Measurements from ENCODE around the gene OR7A17.

The OR7A17 gene

DNA sequence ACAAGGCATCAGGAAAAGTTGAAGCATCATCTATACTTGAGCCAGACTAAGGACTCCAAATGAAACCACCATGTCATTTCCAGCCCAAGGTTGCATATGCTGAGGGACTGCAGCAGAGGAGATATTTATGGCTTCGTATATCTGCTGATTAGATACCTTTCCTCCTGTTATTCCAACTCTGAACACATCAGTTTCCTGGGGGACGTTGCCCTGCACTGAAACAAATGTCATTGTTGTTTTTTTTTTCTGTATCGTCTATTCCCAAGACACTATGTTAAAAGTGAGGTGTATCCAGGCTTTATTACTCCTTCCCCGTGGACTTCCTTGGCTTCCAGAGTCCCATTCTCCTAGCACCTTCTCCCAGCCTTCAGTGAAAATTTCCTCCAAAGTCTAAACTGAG lies at the start of gene OR7A17:
Gene OR7A17, minus strand, starts transcription at position 101 of the 400 bp plus-strand sequence. CDS start 4,777 bp downstream, outside the sequence.
- no peak for DNase-seq (ENCODE audit: low spot score)

DNA sequence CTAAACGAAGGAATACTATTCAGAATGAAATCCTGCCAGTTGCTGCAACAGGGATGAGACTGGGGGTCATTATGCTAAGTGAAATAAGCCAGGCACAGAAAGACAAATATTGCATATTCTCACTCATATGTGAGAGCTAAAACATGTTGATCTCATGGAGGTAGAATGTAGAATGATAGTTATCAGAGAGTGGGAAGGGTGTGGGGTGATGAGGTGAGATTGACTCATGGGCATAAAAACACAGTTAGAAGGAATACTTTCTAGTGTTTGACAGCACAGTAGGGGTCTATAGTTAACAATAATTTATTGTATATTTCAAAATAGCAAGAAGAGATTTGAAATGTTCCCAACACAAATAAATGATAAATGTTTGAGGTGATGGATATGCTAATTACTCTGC lies 47.6 kb upstream of the OR7A17 start:
- DNase-seq (ENCODE audit: low spot score): no peak

DNA sequence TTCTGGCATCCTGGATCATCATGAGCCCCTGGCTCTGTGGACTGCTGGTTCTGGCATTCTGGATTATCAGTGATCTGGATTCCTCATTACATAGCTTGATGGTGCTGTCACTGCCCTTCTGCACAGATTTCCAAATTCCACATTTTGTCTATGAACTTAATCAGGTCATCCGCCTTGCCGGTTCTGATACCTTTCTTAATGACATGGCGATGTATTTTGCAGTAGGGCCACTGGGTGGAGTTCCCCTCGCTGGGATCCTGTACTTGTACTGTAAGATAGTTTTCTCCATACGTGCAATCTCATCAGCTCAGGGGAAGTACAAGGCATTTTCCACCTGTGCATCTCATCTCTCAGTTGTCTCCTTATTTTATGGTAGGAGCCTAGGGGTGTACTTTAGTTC lies 30.9 kb upstream of the OR7A17 start:
- DNase-seq (ENCODE audit: low spot score): no peak

DNA sequence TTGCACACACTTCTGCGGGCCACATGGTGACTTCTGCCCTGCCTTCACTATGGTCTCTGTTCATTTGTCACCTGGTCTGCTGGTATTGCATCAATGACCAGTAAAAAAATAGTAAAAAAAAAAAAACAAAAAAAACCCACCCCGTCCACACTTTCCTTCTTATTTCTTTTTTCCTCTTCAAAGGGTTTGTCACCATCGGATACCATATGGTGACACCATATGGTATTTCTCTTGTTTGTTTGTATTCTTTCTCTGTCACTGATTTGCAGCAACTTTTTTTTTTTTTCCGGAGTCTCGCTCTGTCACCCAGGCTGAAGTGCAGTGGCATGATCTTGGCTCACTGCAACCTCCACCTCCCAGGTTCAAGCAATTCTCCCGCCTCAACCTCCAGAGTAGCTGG lies 29.2 kb upstream of the OR7A17 start:
- DNase-seq (ENCODE audit: low spot score): no peak

DNA sequence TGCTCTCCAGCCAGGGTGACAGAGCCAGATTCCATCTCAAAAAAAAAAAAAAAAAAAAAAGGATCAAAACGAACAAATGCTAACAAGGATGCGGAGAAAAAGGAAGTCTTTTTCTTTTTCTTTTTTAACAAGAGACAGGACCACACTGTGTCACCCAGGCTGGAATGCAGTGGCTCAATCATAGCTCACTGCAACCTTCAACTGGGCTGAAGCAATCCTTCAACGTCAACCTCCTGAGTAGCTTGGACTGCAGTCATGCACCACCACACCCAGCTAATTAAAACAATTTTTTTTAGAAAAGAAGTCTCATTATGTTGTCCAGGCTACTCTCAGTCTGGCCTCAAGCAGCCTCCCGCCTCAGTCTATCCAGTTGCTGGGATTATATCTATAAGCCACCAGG lies 20.8 kb upstream of the OR7A17 start:
- DNase-seq (ENCODE audit: low spot score): no peak

DNA sequence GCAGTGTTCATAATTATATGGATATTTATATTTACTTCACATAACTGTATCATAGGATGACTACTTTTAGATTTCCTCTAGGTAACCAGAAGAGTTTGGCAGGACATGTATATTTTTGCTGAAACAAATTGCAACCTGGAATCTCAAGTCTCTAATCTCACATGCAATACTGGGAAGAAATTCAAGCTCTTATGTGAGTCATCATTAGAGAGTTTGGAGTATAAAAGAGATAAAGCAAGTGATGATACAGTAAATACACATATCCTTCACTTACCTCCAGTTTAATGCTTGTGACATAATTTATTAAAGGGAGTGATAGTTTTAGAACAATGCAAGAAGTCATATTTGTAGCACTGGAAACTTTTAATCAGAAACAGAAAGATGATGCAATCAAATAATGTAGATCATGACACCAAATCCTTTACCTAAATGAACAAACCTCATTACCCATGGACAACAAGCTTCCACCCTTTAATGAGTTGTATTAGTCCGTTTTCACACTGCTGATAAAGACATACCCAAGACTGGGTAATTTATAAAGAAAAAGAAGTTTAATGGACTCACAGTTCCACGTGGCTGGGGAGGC lies 15.8 kb upstream of the OR7A17 start:
- DNase-seq (ENCODE audit: low spot score): no peak

DNA sequence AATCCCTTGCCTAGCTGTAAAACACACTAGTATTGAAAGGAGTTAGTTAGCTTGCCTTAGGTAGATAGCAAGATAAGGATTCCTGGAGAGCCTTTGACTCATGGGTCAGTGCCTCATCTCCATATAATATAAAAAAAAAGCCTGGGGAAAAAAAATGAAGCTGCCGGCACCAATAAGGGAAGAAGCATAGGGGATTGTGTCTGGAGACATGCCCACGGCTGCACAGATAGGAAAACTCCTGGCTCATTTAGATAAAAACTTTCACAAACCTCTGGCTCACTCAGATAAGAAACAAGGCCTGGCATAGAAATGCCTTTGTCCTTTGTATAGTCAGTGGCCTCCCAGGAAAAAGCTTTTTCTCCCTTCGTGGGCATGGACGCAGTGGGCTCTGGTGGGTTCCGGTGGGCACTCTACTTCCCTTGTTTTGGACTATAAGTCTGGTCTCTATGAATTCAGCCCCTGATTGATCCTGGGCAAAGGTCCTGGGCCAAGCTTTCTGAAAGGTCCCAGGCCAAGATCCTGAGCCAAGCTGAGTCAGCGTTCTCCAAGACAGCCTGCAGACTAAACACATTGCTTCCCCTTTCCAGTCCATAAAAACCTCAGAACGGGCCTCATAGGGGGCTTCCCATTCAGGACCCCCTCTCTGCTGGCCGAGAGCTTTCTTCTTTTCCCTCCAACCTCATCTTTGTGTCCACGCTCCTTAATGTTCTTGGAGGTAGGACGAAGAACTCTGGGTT lies 4.9 kb upstream of the OR7A17 start:
- DNase-seq (ENCODE audit: low spot score): no peak

DNA sequence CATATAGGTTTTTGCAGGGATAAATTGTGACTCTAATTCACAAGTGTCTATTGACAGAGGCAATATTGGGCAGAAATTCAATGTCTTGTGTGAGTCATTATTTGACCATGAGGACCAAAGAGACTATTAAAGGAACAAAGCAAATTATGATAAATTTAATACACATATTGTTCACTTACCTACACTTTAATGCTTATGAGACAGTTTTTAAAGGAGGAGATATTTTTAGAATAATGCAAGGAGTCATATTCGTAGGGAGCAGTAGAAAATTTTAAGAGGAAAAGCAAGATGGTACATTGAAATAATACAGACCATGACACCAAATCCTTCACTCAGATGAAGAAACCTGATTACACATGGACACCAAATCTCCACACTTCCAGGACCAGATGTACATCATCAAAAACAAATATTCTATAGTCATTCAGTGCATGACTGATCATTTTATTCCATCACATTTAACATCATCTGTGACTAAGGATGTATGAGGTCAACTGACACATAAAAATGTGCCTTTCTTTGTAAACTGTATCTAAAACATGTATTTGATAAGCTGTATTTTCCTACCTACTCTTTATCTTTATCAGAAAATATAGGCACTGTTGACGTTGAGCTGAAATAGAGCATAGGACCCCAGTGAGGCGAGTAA lies 4.2 kb upstream of the OR7A17 start:
- DNase-seq (ENCODE audit: low spot score): no peak

DNA sequence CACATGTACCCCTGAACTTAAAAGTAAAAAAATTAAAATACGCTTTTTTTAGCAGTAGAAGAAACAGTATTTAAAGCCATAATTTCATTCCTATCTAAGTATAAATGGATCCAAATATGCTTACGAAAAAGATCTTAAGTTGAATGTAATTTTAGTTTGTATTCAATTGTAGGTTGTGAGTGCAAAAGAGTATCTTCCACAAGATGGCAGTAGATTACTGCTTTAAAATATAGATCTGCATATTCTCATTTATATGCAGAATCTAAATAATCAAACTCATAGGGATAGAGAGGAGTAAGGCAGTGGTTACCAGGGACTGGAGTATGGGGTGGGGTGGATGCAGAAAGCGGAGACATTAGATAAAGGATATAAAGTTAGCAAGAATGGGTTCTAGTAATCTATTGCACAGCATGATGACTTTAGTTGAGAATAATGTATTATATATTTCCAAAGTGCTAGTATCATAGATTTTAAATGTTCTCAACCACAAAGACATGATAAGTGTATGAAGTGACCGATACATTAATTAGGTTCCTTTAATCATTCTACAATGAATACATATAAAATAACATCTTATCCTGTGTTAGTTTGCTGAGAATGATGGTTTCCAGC lies 14.2 kb downstream of the OR7A17 start:
- no peak for DNase-seq (ENCODE audit: low spot score)

DNA sequence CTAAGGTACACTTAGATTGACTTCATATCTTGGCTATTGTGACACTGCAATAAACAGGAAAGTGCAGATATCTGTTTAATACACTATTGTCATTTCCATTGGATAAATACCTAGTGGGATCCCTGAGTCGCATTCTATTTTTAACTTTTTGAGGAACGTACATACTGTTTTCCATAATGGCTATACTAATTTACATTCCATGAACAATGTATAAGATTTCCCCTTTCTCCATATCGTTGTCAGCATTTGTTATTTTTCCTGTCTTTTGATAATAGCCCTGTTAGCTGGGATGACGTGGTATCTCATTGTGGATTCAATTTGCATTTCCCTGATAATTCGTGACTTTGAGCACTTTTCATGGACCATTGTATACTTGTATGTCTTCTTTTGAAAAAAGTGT lies 17.4 kb downstream of the OR7A17 start:
- no peak for DNase-seq (ENCODE audit: low spot score)

DNA sequence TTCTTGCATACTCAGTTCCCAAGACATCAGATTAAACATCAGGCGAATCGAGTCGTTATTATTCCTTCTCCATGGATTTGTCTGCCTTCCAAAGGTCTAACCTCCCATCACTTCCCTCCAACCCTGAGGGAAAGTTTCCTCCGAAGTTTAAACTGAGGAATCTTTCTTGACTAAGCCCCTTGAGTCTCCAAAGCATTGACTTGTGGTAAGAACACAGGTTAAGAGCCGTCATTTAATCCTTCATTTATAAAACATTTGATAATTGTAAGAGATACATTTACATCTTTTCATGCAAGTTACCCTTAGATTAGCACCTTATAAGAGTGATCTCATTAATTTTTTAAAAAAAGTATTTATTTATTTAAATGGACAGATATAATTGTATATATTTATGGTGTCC lies 37.1 kb downstream of the OR7A17 start, which contains the start of gene OR7A10:
Gene OR7A10, minus strand, starts transcription at position 101 of the 400 bp plus-strand sequence. CDS start 7,045 bp downstream, outside the sequence.
- no peak for DNase-seq (ENCODE audit: low spot score)

DNA sequence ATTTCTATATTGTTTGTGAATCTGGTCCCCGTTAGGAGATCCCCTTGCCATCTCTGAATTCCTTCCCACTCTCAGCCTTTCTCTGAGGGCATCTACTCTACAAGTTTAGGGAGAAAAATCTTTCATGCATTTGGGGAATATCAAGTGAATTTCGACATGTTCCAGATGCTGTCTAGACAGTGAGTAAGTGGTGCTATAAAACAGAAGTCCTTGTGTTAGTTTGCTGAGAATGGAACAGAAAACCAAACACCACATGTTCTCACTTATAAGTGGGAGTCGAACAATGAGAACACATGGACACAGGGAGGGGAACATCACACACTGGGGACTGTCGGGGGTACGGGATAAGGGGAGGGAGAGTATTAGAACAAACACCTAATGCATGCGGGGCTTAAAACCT lies 42.4 kb downstream of the OR7A17 start:
- DNase-seq (ENCODE audit: low spot score): no peak

DNA sequence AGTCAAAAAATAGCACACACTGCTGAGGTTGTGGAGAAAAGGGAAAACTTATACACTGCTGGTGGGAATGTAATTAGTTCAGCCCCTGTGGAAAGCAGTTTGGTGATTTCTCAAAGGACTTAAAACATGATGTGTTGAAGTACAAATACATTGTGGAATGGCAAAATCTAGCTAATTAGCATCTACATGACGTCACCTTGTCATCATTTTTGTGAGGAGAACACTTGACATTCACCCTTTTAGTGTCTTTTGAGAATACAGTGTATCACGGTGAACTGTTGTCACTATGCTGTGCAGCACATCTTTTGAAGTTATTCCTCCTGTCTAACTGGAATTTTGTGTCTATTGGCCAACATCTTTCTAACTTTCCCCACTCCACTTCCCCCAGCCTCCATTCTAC lies 42.8 kb downstream of the OR7A17 start:
- no peak for DNase-seq (ENCODE audit: low spot score)

DNA sequence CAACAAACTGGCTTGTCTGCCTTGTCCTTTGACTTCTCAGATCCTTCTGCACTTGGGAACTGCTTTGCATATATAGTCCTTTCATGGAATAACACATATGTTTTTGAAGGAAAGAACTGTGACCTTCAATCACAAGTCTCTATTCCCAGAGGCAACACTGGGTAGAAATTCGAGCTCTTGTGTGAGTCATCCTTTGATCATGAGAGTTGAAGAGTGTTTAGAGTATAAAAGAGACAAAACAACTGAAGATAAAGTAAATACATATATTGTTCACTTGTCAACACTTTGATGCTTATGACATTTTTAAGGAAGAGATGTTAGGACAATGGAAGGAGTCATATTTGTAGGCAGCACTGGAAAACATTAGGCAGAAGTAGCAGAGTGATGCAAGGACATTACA lies 45.7 kb downstream of the OR7A17 start:
- no peak for DNase-seq (ENCODE audit: low spot score)

DNA sequence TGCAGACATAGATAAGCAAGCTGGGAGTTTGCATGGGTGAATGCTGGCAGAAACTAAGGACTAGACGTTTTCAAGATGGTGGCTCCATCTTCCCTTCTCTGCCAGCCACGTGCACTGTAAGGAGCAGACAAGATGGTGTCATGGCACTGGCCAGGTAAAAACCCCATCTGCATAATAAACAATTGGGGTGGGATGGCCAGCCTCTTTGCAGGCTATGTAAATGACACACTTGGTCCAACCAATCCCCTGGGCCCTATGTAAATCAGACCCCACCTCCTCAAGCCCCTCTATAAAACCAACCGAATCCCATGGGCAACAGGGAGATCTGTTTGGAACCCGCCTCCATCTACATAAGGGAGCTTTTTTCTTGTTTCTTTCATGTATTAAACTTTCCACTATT lies 48.5 kb downstream of the OR7A17 start:
- no peak for DNase-seq (ENCODE audit: low spot score)

DNA sequence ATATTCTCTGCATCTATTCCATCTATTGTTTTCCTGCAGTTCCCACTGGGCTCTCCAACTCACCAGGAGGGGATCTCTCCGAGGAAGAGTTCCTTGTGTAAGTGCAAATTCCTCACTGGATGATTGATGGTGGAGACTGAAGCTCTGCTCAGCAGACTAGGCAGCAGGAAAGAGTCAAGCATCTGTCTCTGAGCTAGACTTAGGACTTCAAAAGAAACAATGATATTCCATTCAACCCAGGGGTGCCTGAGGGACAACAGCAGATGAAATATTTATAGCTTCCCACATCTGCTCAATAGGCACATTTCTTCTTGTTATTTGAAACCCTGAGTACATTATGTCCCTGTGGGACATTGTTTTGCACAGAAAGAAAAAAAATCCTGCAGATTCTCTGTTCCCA lies 50.9 kb downstream of the OR7A17 start, which contains the start of the genes OR7A5 and OR7C1:
Gene OR7A5, minus strand, starts transcription at position 175 of the 400 bp plus-strand sequence. CDS start 6,944 bp downstream, outside the sequence.
Gene OR7C1, minus strand, starts transcription at position 175 of the 400 bp plus-strand sequence. CDS start 35,049 bp downstream, outside the sequence.
- DNase-seq (ENCODE audit: low spot score): no peak

DNA sequence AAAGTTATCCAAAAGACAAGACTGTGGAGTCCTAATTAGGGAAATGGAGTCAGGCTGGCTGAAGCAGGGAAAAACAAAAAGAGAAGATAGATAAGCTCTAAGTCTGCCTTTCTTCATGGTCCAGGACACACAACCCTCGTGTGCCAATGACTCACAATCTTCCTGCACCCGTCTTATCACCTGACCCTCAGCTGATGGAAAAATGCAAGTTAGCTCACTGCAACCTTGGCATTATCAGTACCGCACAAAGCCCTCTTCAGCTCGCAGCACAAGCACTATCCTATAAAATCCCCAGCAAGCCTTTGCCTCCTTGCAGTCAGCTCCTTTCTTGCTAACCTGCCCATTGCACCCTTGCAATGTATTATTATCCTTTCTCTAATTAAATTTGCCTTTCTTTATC lies 55.2 kb downstream of the OR7A17 start:
- no peak for DNase-seq (ENCODE audit: low spot score)

Measured in iPS-NIHi11 (cell line).